ENCODE measurements around the gene UQCRC2. TPM values are rescaled to one million over a fixed set of nuclear protein-coding genes. Genes with fewer than 3 reads are reported as not detected.
"Not testable (repeated sequence)": the region's sequence is repeated elsewhere in the genome, so short reads cannot be mapped to it uniquely, and the experiment has no call there.

The UQCRC2 gene
- total RNA-seq, 1 donor from 2014 or later = 252 TPM

GRCh38 chr16:21996923-21997696 lies 43.9 kb downstream of the UQCRC2 start:
- no peak for DNase-seq (ENCODE audit: low read depth)
- no peaks in the 10 kb centered on the region for H3K36me3 ChIP-seq (ENCODE audit: control insufficient read depth, insufficient read depth, low read length)
- no peak for FAIRE-seq
- H3K4me3 ChIP-seq (ENCODE audit: low read depth, low read length) = no peak overlapping the region
- no peaks in the 10 kb centered on the region for H3K27me3 ChIP-seq (ENCODE audit: control insufficient read depth, insufficient read depth, low read length)
- TF ChIP-seq CTCF (IDR thresholded peaks at IDR 0.05; ENCODE audit: insufficient read depth, low read length, severe bottlenecking) = no peak

GRCh38 chr16:21997697-21998480 lies 44.7 kb downstream of the UQCRC2 start:
- DNase-seq (ENCODE audit: low read depth) (no peak), FAIRE-seq (no peak)
- no peak overlapping the region for H3K4me3 ChIP-seq (ENCODE audit: low read depth, low read length)
- H3K27me3 ChIP-seq (ENCODE audit: control insufficient read depth, insufficient read depth, low read length) = no peaks in the 10 kb centered on the region
- no peak for TF ChIP-seq CTCF (IDR thresholded peaks at IDR 0.05; ENCODE audit: insufficient read depth, low read length, severe bottlenecking)
- H3K36me3 ChIP-seq (ENCODE audit: control insufficient read depth, insufficient read depth, low read length) = no peaks in the 10 kb centered on the region

DNA sequence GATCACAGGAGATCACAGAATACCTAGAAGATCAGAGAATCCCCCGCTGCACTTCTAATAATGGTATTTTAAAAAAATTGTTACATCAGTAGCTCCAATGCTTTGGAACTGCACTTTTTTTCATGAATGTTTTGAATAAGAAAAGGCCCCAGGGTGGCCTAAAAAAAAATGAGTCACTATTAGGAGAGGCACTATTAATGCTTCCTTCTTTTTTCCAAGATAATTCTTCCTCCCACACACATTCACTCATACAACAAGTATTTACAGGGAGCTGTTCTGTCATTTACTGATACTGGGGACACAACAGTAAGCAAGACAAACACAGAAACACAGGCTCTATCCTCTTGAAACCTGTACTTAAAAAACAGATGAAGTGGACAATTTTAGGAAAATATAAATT lies 48.4 kb downstream of the UQCRC2 start:
- TF ChIP-seq CTCF (IDR thresholded peaks at IDR 0.05; ENCODE audit: insufficient read depth, low read length, severe bottlenecking) = no peak
- peak; percentile 93 for DNase-seq (ENCODE audit: low read depth)
- Histone ChIP-seq H3K36me3 (ENCODE audit: control insufficient read depth, insufficient read depth, low read length) (no peaks in the 10 kb centered on the region), H3K27me3 (ENCODE audit: control insufficient read depth, insufficient read depth, low read length) (no peaks in the 10 kb centered on the region), H3K4me3 (ENCODE audit: low read depth, low read length) (no peak overlapping the region)
- FAIRE-seq = no peak

GRCh38 chr16:22002047-22002446 lies 48.9 kb downstream of the UQCRC2 start:
- FAIRE-seq; H3K27me3 ChIP-seq (ENCODE audit: control insufficient read depth, insufficient read depth, low read length); H3K36me3 ChIP-seq (ENCODE audit: control insufficient read depth, insufficient read depth, low read length); H3K4me3 ChIP-seq (ENCODE audit: low read depth, low read length): not testable (repeated sequence)
- peak; percentile 68 for DNase-seq (ENCODE audit: low read depth)

DNA sequence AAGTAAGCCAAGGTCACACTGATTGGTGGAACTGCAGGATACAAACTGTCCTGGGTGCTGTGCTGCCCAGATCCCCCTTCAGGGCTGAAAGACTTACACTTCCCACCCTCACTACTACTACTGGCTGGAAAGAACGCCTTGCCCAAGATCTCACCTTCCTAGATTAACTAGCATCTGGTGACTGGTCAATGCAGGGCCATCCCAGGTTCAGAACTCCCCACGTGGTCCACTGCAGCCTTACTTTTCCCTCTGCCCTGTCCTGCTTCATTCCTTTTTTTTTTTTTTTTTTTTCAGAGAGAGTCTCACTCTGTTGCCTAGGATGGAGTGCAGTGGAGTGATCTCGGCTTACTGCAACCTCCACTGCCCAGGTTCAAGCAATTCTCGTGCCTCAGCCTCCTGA lies 50.0 kb downstream of the UQCRC2 start:
- no peaks in the 10 kb centered on the region for H3K27me3 ChIP-seq (ENCODE audit: control insufficient read depth, insufficient read depth, low read length)

More for the DNA sequence above, 50.0 kb downstream of the UQCRC2 start:
- TF ChIP-seq CTCF (IDR thresholded peaks at IDR 0.05; ENCODE audit: insufficient read depth, low read length, severe bottlenecking) = no peak
- Histone ChIP-seq H3K4me3 (ENCODE audit: low read depth, low read length) (no peak overlapping the region), H3K36me3 (ENCODE audit: control insufficient read depth, insufficient read depth, low read length) (no peaks in the 10 kb centered on the region)
- FAIRE-seq (no peak), DNase-seq (ENCODE audit: low read depth) (no peak)
